BJ (cell line): Measurements from ENCODE around the gene ANO6. TPM values are rescaled to one million over a fixed set of nuclear protein-coding genes. Genes with fewer than 3 reads are reported as not detected.

Source experiments
- CTCF ChIA-PET: fragments of 350-600 bp; formaldehyde crosslinking; extraction: SDS; loops from one replicate; lab custom pipeline; 2021; ENCODE audit warnings: antibody characterized with exemption, inconsistent platforms; lab: Yijun Ruan, JAX
- POLR2A ChIA-PET: fragments of 300-600 bp; sonication (Branson Sonifier 250); formaldehyde crosslinking; extraction: SDS; loops from one replicate; lab custom pipeline; 2021; ENCODE audit warnings: antibody characterized with exemption; lab: Charles Lee
- DNase-seq: peaks from one replicate; pipeline ENCODE4 v3.0.0-alpha.2; 2011; ENCODE audit warnings: low read depth
- H3K27me3 ChIP-seq: 2 replicates; pipeline ENCODE4 v1.6.0; 2011; ENCODE audit warnings: low read length; ENCODE audit not compliant: control insufficient read depth, insufficient read depth
- H3K36me3 ChIP-seq: 2 replicates; pipeline ENCODE4 v1.5.1; 2011; ENCODE audit warnings: low read length; ENCODE audit not compliant: control insufficient read depth, insufficient read depth
- H3K4me3 ChIP-seq: 2 replicates; pipeline ENCODE4 v1.5.1; 2011; ENCODE audit warnings: low read depth, mild to moderate bottlenecking, control low read depth, low read length
- CTCF ChIP-seq: IDR thresholded peaks from 2 replicates; pipeline ENCODE4 v1.5.1; 2011; ENCODE audit warnings: low read depth, mild to moderate bottlenecking, control low read depth, inconsistent platforms, low read length, moderate library complexity; ENCODE audit not compliant: insufficient read depth
- polyA plus RNA-seq: library from polyadenylated mRNA; depleted of rRNA; stranded (reverse); fragments of >200 nt; gene quantifications from 2 replicates; pipeline ENCODE4 v1.2.3, GENCODE V29; 2011

The ANO6 gene
- polyA plus RNA-seq, 1 experiment: 45.8 TPM

GRCh38 chr12:45291518-45291917 lies 75.6 kb downstream of the ANO6 start:
- no peak for DNase-seq
- POLR2A ChIA-PET: no interaction called here

GRCh38 chr12:45292486-45293195 lies 76.7 kb downstream of the ANO6 start:
- DNase-seq: no peak
- Histone ChIP-seq H3K36me3 (no peaks in the 10 kb centered on the region), H3K27me3 (no peaks in the 10 kb centered on the region), H3K4me3 (no peak overlapping the region)
- ChIA-PET CTCF (no interaction called here), POLR2A (no interaction called here)
- no peak for TF ChIP-seq CTCF

More at GRCh38 chr12:45291518-45291917, 75.6 kb downstream of the ANO6 start:
- no peak overlapping the region for H3K4me3 ChIP-seq
- CTCF ChIA-PET: no interaction called here
- H3K36me3 ChIP-seq: no peaks in the 10 kb centered on the region
- no peak for TF ChIP-seq CTCF
- H3K27me3 ChIP-seq: no peaks in the 10 kb centered on the region

- DNase-seq: no peak
- ChIA-PET CTCF (interaction anchor here (1.7 kb wide), 1 partner anchor 14 kb away, joined by 6 read pairs; no protein-coding TSS in a partner anchor), POLR2A (no interaction called here)
- Histone ChIP-seq H3K4me3 (no peak overlapping the region), H3K27me3 (no peaks in the 10 kb centered on the region), H3K36me3 (no peaks in the 10 kb centered on the region)
- no peak for TF ChIP-seq CTCF
Measured at GRCh38 chr12:45294906-45295305, 79.0 kb downstream of the ANO6 start.

- CTCF ChIA-PET: no interaction called here
- no peak for DNase-seq
Measured at GRCh38 chr12:45296046-45296586, 80.2 kb downstream of the ANO6 start.

More at GRCh38 chr12:45296046-45296586, 80.2 kb downstream of the ANO6 start:
- TF ChIP-seq CTCF: no peak
- POLR2A ChIA-PET: no interaction called here
- no peak overlapping the region for H3K4me3 ChIP-seq
- no peaks in the 10 kb centered on the region for H3K36me3 ChIP-seq
- H3K27me3 ChIP-seq: no peaks in the 10 kb centered on the region
